Uterus (tissue), 2 donors: ENCODE data around the gene SAC3D1.

Source experiments
- CTCF ChIP-seq, 4 experiments: fragments of 200-600 bp in 2 of 4; fragments of 450-650 bp in 2 of 4; sonication (generic) in 2 of 4; IDR thresholded peaks; one replicate each; pipeline ENCODE4 v1.5.1; 2016 to 2019; ENCODE audit warnings: antibody characterized with exemption in 4 of 4, mild to moderate bottlenecking in 2 of 4, moderate library complexity in 1 of 4
- POLR2A ChIP-seq, 2 donors: fragments of 450-650 bp; IDR thresholded peaks; one replicate each; pipeline ENCODE4 v1.6.1; 2016; ENCODE audit warnings: antibody characterized with exemption in 2 of 2, mild to moderate bottlenecking in 1 of 2, moderate library complexity in 1 of 2

- TF ChIP-seq CTCF (IDR thresholded peaks at IDR 0.05) (no peak), POLR2A (IDR thresholded peaks at IDR 0.05) (no peak)
Observed at GRCh38 chr11:65017937-65018336, 23.1 kb upstream of the SAC3D1 start.
